Astrocyte (in vitro differentiated cells and primary cell): ENCODE measurements around the gene STK33. TPM values are rescaled to one million over a fixed set of nuclear protein-coding genes. Genes with fewer than 3 reads are reported as not detected.

Experiments used
- DNase-seq: peaks from one replicate; pipeline ENCODE4 v3.0.0-alpha.2; 2010; ENCODE audit warnings: low read depth
- FAIRE-seq: peaks from 2 replicates; lab custom pipeline; 2011; peaks lifted over from hg19 to GRCh38; lab: Jason Lieb, UNC
- H2AFZ ChIP-seq: 2 replicates; pipeline ENCODE4 v1.6.0; 2012; ENCODE audit warnings: low read depth, low read length, inconsistent platforms
- H3K27ac ChIP-seq: 2 replicates; pipeline ENCODE4 v1.5.1; 2011; ENCODE audit warnings: low read depth, low read length, inconsistent platforms
- H3K27me3 ChIP-seq: 2 replicates; pipeline ENCODE4 v1.6.0; 2011; ENCODE audit warnings: low read length, inconsistent platforms; ENCODE audit not compliant: insufficient read depth
- H3K36me3 ChIP-seq: 2 replicates; pipeline ENCODE4 v1.5.1; 2011; ENCODE audit warnings: low read length, inconsistent platforms; ENCODE audit not compliant: insufficient read depth
- H3K4me1 ChIP-seq: 2 replicates; pipeline ENCODE4 v1.5.1; 2011; ENCODE audit warnings: low read length, inconsistent platforms; ENCODE audit not compliant: insufficient read depth
- H3K4me2 ChIP-seq: 2 replicates; pipeline ENCODE4 v1.6.0; 2012; ENCODE audit warnings: low read length, inconsistent platforms
- H3K4me3 ChIP-seq: 2 replicates; pipeline ENCODE4 v1.5.1; 2011; ENCODE audit warnings: low read depth, mild to moderate bottlenecking, low read length, inconsistent platforms; ENCODE audit not compliant: insufficient read depth
- H3K79me2 ChIP-seq: 2 replicates; pipeline ENCODE4 v1.6.0; 2012; ENCODE audit warnings: mild to moderate bottlenecking, low read length, inconsistent platforms; ENCODE audit not compliant: insufficient read depth
- H3K9ac ChIP-seq: 2 replicates; pipeline ENCODE4 v1.6.0; 2012; ENCODE audit warnings: mild to moderate bottlenecking, low read length, inconsistent platforms
- H3K9me3 ChIP-seq: 2 replicates; pipeline ENCODE4 v1.5.1; 2012; ENCODE audit warnings: low read depth, mild to moderate bottlenecking, low read length, inconsistent platforms; ENCODE audit not compliant: insufficient read depth
- H4K20me1 ChIP-seq: 2 replicates; pipeline ENCODE4 v1.6.0; 2012; ENCODE audit warnings: low read length, inconsistent platforms; ENCODE audit not compliant: insufficient read depth
- H3K27ac Mint-ChIP-seq: one replicate; pipeline ENCODE4 v1.8.0; 2021; ENCODE audit warnings: mild to moderate bottlenecking, mixed read lengths; ENCODE audit not compliant: unreplicated experiment
- H3K27me3 Mint-ChIP-seq: one replicate; pipeline ENCODE4 v1.8.0; 2021; ENCODE audit warnings: low read depth, mixed read lengths; ENCODE audit not compliant: unreplicated experiment
- H3K36me3 Mint-ChIP-seq: one replicate; pipeline ENCODE4 v1.8.0; 2021; ENCODE audit warnings: low read depth, mixed read lengths; ENCODE audit not compliant: unreplicated experiment
- H3K4me1 Mint-ChIP-seq: one replicate; pipeline ENCODE4 v1.8.0; 2021; ENCODE audit warnings: low read depth, mixed read lengths; ENCODE audit not compliant: unreplicated experiment
- H3K4me3 Mint-ChIP-seq: one replicate; pipeline ENCODE4 v1.8.0; 2021; ENCODE audit warnings: mild to moderate bottlenecking, moderate library complexity, mixed read lengths; ENCODE audit not compliant: unreplicated experiment
- H3K9me3 Mint-ChIP-seq: one replicate; pipeline ENCODE4 v1.8.0; 2021; ENCODE audit warnings: mild to moderate bottlenecking, mixed read lengths; ENCODE audit not compliant: unreplicated experiment
- CTCF ChIP-seq: IDR thresholded peaks from 2 replicates; pipeline ENCODE4 v1.5.1; 2011; ENCODE audit warnings: low read depth, mild to moderate bottlenecking, inconsistent platforms, low read length, moderate library complexity; ENCODE audit not compliant: insufficient read depth
- EZH2 ChIP-seq: IDR thresholded peaks from 2 replicates; pipeline ENCODE4 v1.6.1; 2012; ENCODE audit warnings: mild to moderate bottlenecking, low read length, inconsistent platforms; ENCODE audit not compliant: insufficient read depth
- total RNA-seq: library from RNA; stranded (reverse); gene quantifications from 2 replicates; pipeline ENCODE4 v1.2.1, GENCODE V29; 2021

Gene STK33
- total RNA-seq, 1 donor from 2014 or later = 7.5 TPM

GRCh38 chr11:8355416-8355742 lies 238.6 kb downstream of the STK33 start:
- H3K27me3 Mint-ChIP-seq = peaks cover 26% of the 10 kb centered on the region
- H4K20me1 ChIP-seq = no peaks in the 10 kb centered on the region
- H3K4me1 ChIP-seq = peaks cover 11% of the 10 kb centered on the region
- TF ChIP-seq EZH2 (no peak), CTCF (no peak)
- H2AFZ ChIP-seq = no peak overlapping the region
- H3K27ac ChIP-seq = no peak overlapping the region
- no peaks in the 10 kb centered on the region for H3K4me1 Mint-ChIP-seq
- H3K9me3 Mint-ChIP-seq = no peaks in the 10 kb centered on the region
- H3K27me3 ChIP-seq = peaks cover 11% of the 10 kb centered on the region
- no peaks in the 10 kb centered on the region for H3K36me3 ChIP-seq
- H3K4me2 ChIP-seq = no peak overlapping the region
- H3K9ac ChIP-seq = no peak overlapping the region
- no peaks in the 10 kb centered on the region for H3K9me3 ChIP-seq
- H3K36me3 Mint-ChIP-seq = no peaks in the 10 kb centered on the region
- no peak overlapping the region for H3K4me3 Mint-ChIP-seq
- no peaks in the 10 kb centered on the region for H3K79me2 ChIP-seq
- H3K4me3 ChIP-seq = no peak overlapping the region
- no peak for FAIRE-seq
- no peak for DNase-seq
- no peak overlapping the region for H3K27ac Mint-ChIP-seq

- no peaks in the 10 kb centered on the region for H3K4me1 Mint-ChIP-seq
- peak; percentile 3 for DNase-seq
- Histone ChIP-seq H3K4me1 (peaks cover 11% of the 10 kb centered on the region), H3K27me3 (peaks cover 11% of the 10 kb centered on the region), H2AFZ (no peak overlapping the region), H3K4me3 (no peak overlapping the region), H3K36me3 (no peaks in the 10 kb centered on the region), H3K9me3 (no peaks in the 10 kb centered on the region), H3K79me2 (no peaks in the 10 kb centered on the region), H3K27ac (no peak overlapping the region), H4K20me1 (no peaks in the 10 kb centered on the region), H3K4me2 (peak overlapping the region; percentile 60), H3K9ac (no peak overlapping the region)
- no peaks in the 10 kb centered on the region for H3K36me3 Mint-ChIP-seq
- TF ChIP-seq EZH2 = no peak
- TF ChIP-seq CTCF = no peak
- H3K27ac Mint-ChIP-seq = no peak overlapping the region
- peaks cover under 1% of the 10 kb centered on the region for H3K9me3 Mint-ChIP-seq
- H3K4me3 Mint-ChIP-seq = no peak overlapping the region
- FAIRE-seq = no peak
- peaks cover 30% of the 10 kb centered on the region for H3K27me3 Mint-ChIP-seq
Observed at GRCh38 chr11:8354622-8355415, 239.2 kb downstream of the STK33 start.

GRCh38 chr11:8352876-8353505 lies 241.0 kb downstream of the STK33 start:
- DNase-seq (no peak), FAIRE-seq (no peak)
- Histone ChIP-seq H3K27ac (no peak overlapping the region), H3K9me3 (no peaks in the 10 kb centered on the region), H3K4me2 (no peak overlapping the region), H4K20me1 (no peaks in the 10 kb centered on the region), H3K4me3 (no peak overlapping the region), H3K4me1 (peaks cover 11% of the 10 kb centered on the region), H3K79me2 (no peaks in the 10 kb centered on the region), H2AFZ (no peak overlapping the region), H3K9ac (no peak overlapping the region), H3K36me3 (no peaks in the 10 kb centered on the region), H3K27me3 (peaks cover 11% of the 10 kb centered on the region)
- H3K27me3 Mint-ChIP-seq = peaks cover 40% of the 10 kb centered on the region
- no peak overlapping the region for H3K27ac Mint-ChIP-seq
- peaks cover 4% of the 10 kb centered on the region for H3K9me3 Mint-ChIP-seq
- TF ChIP-seq EZH2 = no peak
- no peak for TF ChIP-seq CTCF
- H3K4me3 Mint-ChIP-seq = no peak overlapping the region
- H3K36me3 Mint-ChIP-seq = peaks cover 2% of the 10 kb centered on the region
- H3K4me1 Mint-ChIP-seq = no peaks in the 10 kb centered on the region
